ENCODE measurements around the gene STOML2.

- TF ChIP-seq, protein P1, sequence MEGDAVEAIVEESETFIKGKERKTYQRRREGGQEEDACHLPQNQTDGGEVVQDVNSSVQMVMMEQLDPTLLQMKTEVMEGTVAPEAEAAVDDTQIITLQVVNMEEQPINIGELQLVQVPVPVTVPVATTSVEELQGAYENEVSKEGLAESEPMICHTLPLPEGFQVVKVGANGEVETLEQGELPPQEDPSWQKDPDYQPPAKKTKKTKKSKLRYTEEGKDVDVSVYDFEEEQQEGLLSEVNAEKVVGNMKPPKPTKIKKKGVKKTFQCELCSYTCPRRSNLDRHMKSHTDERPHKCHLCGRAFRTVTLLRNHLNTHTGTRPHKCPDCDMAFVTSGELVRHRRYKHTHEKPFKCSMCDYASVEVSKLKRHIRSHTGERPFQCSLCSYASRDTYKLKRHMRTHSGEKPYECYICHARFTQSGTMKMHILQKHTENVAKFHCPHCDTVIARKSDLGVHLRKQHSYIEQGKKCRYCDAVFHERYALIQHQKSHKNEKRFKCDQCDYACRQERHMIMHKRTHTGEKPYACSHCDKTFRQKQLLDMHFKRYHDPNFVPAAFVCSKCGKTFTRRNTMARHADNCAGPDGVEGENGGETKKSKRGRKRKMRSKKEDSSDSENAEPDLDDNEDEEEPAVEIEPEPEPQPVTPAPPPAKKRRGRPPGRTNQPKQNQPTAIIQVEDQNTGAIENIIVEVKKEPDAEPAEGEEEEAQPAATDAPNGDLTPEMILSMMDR (IDR thresholded peaks at IDR 0.05) = no peak
- TF ChIP-seq POLR2AphosphoS5 (IDR thresholded peaks at IDR 0.05) (no peak), POLR2A (IDR thresholded peaks at IDR 0.05) (no peak), EP300 (IDR thresholded peaks at IDR 0.05) (no peak)
These were observed 32.0 kb upstream of the STOML2 start for GRCh38 chr9:35134920-35135319.
